Fibroblast of skin of scalp (primary cell): ENCODE results near the gene PDLIM5.
"Not testable (repeated sequence)": the region's sequence is repeated elsewhere in the genome, so short reads cannot be mapped to it uniquely, and the experiment has no call there.

Experiments
- DNase-seq: peaks from one replicate; pipeline ENCODE4 v3.0.0-alpha.2; 2013

The PDLIM5 gene

DNA sequence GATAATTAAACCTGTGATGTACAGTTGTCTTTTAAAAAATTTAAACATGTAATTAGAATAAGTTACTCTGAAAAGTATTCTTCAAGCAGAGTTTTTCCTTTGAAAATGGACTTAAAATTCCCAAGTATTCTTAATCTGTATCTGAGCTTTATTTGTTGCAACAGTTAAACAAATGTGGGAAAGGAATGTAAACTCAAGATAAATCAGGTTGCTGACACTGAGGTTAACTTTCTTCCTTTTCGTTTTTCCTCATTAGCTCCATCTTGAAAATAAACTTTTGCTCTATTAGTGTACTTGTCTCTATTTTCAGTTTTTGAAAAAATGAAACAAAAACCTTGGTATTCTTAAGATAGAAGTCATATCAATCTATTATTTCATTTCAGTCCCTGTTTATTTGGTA, 161.5 kb downstream of the PDLIM5 start:
- DNase-seq, result no peak

DNA sequence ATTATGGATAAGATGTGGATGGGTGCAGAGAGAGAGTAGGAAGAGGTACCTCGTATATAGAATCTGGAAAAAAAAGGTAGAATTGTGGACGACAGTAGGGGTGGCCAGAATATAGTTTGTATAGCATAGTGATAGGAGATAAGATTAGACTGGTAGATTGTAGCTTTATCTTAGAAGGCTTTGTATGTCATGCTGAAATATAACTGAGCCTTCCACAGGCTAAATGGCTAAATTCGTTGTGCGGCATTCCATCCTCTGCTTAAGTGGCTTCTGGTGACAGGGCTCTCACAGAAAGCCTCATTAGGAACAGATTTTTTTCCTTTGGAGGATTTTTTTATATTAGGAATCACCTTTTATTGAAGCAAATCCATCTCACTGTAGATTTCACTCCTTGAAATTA, 163.7 kb downstream of the PDLIM5 start:
- DNase-seq, result no peak

DNA sequence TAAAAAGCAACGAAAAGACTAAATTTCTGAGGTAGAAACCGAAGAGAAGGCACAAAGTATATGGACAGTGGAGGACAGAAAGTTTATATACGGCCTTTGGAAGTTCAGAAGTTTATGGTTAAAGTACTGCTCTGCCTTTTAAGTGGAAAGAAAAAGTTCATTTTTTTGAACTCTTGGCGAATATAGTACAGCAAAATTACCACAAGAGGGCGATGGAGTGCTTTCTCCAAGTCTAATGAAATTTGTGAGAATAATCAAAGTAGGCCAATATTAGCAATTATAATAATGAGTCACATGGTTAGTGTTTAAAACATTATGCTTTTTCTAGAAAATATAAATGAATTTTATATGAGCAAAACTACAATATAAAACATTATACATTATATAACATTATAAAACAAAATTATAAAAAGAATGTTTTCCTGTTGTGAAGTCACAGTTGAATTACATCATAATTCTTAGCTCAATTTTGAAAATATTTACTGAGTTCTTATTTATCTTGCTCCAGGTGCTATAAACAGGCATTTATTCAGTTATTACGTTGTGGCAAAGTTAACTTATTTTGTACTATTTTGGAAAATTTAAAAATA, 169.8 kb downstream of the PDLIM5 start:
- DNase-seq, result peak; percentile 43

DNA sequence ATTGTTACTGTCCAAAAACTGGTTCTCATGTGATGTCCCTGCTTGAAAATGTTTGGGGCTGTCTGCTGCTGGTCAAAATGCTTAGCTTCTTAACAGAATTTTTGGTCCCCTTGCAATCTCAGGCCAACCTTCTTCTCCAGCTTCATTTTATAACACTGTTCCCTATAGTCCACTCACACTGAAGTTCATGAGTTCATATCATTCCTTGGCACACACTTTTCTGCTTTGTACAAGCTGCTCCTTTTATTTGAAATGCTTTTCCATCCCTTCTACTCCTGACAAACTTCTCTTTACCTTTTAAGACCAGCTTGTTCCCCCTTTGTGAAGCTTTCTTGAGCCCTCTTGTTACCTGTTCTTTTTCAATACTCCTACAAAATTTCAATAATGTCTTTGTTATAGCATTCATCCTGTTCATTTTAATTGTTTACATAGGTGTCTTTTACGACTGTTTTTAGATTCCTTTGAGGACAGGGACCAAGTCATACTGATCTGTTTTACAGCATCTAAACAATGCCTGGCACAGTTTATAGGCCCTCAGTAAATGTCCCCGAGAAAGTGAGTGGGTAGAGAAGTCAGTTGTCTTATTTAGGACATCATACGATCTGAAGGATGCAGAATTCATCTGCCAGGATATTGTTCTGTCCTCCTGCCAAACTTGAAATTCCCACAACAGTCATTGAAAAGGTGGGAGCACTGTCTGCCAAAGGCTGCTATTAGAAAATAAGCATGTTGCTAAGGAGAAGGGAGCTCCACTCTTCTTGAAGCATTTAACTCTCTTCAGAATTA, 171.6 kb downstream of the PDLIM5 start:
- no peak for DNase-seq

DNA sequence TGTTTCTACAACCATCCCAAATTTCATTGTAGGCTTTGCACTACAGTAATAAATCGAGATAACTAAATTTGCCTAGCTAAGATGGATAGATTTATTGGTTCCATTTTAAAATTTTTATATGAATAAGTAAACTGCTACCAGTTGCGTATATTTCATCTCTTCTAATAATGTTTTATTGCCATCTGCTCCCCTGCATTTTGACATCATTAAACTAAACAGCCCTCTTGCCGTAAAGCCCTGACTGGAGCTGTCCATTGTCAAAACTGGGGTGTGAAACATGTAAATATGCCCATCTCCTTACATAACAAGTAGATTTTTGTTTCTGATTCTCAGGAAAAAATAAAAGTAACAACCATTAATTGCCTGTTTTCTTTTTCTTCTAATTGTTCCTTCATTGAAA, 175.2 kb downstream of the PDLIM5 start:
- no peak for DNase-seq

DNA sequence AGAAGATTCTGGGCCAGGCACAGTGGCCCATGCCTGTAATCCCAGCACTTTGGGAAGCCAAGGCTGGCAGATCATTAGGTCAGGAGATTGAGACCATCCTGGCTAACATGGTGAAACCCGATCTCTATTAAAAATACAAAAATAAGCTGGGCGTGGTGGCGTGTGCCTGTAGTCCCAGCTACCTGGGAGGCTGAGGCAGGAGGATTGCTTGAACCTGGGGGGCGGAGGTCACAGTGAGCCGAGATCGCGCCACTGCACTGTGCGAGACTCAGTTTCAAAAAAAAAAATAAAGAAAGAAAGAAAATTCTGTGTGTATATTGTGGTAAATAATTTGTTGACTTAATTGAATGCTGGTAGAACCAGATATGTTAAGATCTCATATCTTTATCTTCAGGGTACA, 177.3 kb downstream of the PDLIM5 start:
- not testable (repeated sequence) for DNase-seq

DNA sequence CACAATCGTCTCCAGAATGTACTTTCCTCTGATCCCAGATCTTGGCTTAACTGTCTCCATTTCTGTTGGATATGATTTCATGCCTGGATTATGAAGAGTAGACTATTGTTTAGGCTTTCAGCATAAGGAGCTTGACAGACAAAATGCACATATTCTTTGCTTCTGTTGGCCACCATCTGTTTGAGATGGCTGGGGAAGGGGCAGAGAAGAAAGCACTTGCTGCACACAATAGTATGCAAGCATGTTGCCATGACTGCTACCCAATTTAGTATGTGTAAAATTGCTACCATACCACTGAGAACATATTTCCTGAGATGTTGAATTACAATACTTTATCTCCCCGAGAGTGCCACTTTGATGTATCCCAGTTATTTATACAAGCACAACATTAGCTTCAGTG, 178.1 kb downstream of the PDLIM5 start:
- DNase-seq, result no peak

DNA sequence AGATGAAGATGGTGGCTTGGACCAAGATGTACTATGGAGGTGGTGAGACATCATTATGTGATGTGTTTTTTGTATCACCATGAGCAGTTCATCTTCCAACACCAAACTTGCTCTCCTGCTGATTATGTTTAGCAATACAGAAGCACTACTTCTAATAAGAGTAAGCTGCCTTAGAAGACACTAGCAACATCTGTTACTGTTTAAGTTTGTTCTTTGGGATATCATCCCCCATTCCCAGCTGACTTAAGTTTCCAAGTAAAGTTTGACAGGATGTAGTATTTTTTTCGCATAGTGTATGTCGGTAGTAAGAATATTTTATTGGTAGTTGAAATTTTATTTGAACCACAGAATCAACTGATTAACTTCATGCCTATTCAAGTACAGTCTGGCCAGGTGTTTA, 182.5 kb downstream of the PDLIM5 start:
- DNase-seq, result peak; percentile 85

DNA sequence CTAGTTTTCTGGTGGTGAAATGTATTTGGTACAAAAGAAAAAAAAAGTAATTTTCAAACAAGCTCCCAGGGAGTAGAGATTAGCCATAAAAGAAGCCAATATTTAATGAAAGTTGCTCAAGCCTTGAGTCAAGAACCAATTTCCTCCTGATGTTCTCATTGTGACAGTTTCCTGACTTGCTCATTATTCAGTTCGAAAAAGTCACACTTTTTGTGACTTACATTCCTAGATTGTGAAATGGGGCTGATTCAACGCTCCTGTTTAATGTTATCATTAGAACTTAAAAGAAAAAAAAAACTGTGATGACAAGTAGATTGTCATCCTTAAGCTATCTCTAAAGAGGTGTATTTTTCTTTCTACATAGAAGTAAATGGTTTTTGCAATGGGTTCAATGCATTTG, 183.4 kb downstream of the PDLIM5 start:
- DNase-seq, result peak; percentile 25

DNA sequence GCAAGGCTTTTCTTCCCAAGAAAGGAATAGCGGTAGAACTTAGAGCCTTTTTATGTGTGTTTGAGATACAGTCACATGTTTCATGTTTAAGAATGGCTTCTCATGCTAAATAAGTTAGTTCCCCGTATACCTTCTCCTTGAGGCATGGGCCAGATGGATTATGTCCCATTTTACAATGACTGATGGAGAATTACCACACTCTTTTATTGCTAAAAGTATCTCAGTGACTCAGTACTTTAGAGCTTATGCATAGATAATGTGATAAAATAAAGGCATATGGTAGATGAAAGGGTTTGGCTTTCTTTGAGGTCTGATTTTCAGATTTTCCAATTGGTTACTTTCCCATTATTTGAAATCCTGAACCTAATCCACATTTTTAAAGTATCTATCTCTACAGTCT, 184.3 kb downstream of the PDLIM5 start:
- DNase-seq, result no peak

DNA sequence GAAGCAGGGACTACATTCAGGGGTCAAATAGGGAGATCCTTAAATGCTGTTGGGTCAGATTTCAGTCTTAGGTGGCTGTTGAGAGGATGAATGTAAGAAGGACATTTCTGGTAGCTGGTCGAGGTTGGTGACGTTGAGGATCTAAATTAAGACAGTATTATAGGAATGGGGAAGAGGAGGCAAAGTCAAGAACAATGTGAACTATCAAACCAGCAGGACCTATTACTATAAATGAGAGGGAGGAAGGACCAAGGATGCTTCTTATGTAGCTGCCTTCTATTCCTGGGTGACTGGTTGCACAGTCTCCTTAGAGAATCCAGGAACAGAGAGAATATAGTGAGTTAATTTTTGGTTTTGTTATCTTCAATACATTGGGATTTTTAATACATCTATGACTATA, 187.6 kb downstream of the PDLIM5 start:
- no peak for DNase-seq

DNA sequence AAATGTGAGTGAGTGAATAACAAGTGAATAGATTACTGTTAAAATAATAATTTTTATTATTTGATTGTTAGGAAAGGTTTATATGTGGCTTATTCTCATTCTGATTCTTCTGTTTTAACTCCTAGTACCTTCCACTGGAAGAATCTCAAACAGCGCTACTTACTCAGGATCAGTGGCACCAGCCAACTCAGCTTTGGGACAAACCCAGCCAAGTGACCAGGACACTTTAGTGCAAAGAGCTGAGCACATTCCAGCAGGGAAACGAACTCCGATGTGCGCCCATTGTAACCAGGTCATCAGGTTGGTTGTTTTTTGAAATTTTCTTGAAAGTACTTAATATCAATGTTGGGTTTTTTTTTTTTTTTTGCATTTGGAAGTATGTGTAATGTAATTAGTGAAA, 188.4 kb downstream of the PDLIM5 start:
- no peak for DNase-seq

DNA sequence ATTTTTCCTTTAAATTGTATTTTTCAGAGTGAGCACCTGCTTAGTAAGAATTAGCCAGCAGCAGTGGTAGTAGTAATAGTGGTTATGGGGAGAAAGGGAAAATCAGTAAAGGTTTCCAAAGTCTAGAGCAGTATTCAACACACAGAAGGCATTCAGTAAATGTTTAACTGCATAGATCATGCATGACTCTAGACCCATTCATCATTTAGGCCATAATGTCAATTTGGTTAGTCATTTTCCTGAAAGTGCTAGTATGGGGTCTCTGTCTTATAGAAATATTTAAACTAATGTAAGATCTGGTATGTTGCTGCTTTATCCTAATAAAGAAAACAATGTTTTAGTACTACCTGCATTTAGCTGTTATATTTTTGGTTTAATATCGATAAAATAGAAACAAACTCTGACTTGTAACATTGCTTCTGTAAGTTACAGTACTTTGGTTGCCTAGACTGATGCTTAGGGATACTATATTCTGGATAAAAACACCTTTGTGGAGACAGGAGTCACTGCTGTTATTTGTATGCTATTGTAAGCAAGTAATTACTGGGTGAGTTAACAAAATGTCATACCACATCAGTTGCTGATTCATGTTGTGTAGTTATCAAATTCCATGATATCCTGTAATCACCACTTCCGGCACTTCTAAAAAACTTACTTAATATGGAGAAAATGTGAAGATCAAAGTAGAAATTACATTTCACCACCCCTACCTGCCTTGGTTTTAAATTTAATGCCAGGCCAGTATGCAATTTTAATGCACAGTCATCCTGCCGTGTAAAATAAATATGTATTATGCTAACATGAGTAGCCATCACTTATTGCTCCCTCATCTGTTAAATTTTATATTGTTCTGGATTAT, 190.2 kb downstream of the PDLIM5 start:
- DNase-seq, result peak; percentile 80

DNA sequence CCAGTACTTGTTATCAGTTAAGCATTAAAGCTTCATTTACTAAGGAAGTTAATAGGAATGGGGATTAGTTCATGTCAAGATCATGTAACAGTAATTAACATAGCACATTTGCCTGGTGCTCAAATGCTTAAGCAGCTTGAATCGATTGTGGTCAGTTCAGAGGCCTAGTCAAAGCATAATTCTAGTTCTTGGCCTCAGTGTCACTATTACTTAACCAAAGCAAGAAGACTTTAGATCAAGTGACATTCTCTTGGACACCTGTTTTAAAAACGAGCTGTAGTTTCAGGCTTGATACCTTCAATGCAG, 190.8 kb downstream of the PDLIM5 start:
- peak; percentile 15 for DNase-seq

DNA sequence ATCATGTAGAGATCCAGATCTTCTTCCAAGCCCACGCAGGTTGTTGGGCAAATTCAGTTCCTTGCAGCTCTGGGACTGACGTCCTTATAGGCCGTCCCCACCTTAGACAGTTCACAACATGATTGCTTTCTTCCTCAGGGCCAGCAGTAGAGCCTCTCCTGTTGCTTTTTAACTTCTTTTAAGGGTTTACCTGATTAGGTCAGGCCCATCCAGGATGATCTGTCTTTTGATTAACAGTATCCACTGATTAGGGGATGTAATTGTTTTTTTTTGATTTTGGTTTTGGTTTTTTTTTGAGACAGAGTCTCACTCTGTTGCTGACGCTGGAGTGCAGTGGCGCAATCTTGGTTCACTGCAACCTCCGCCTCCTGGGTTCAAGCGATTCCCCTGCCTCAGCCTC, 197.0 kb downstream of the PDLIM5 start:
- no peak for DNase-seq

DNA sequence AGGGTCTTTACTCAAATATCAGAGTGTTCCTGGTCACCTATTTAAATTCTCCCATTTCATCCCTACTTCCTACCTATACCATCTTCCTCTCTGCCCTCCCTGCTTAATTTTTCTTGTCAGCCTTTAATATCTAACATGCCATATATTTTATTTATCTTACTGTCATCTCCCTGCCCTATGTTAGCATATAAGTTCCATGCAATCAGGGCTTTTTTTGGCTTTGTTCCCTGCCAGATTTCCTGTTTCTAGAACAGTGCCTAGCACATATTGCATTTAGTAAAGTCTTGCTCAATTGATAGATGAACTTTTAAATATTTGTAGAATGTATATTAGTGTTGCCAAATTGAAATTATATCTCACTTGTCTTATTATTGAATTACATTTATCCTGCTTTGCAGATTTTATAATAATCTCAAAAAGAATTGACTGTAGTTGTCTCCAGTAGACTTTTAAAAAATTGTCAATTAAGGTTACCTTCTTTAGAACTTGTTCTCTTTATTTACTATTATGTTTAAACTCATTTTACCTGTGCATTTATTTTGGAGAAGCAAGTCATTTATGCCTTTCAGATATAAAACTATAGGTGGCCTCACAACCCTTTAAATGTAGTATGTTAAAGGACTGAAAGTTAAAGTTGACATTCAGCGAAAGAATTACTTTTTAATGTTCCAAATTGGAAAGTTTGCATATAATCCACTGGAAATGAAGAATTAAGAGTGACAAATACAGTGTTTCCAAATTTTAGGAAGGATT, 197.8 kb downstream of the PDLIM5 start:
- peak; percentile 54 for DNase-seq

DNA sequence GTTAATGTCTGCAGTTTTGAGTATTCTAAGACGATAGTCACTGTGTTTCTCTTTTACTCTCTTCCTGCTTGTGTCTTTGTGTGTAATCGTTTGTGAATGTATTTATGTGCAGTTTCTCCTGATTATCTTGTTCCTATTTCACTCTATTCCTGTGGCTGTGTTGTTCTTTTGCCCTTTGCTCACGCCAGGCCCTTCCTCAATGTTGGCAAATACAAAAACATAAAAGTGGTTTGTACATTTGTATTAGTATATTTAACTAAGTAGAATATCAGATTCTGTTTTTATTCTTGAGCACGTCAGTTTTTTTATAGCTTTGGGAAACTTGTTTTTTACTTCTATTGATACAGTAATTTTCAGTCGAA, 198.4 kb downstream of the PDLIM5 start:
- DNase-seq, result no peak

DNA sequence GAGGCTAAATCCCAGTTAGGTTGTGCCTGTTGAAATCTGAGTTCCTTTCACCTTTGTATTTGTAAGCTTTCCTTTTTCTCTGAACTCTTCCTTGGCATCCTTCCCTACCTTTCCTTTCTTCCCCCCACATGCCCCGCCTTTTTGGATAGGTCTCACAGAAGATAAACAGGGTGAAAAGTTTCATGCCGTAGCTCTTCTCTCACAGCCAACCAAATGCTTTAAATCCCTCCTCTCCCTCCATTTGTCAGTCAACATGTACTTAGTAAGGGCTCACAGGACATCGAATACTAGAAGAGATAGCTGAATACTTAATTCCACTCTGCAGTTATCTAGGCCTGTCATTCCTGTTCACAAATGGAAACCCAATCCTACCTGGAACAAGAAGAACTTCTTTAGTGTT, 198.9 kb downstream of the PDLIM5 start:
- DNase-seq, result no peak

DNA sequence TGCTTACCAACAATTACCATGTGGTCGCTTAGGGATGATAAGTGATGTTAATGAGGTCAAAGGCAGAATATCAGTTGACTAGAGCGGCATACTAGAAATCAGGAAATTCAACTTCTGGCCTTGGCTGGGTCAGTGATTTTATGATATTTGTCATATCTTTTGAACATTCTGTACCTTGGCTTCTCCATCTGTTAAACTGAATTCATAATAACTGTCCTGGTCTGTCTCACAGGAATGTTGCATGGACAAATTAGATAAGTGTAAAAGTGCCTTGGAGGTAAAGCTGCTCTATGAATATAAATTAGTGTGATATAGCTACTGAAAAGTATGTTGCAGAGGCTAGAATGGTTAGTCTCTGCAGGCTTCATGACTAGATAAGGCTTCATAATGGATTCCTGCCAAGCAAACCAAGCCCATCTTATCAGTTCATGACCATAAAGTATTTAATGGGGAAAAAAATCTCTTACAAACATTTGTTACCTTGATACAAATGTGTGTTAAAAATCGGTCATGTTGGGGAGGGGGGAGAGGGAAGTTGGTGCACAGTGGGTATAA, 201.4 kb downstream of the PDLIM5 start:
- DNase-seq, result no peak

DNA sequence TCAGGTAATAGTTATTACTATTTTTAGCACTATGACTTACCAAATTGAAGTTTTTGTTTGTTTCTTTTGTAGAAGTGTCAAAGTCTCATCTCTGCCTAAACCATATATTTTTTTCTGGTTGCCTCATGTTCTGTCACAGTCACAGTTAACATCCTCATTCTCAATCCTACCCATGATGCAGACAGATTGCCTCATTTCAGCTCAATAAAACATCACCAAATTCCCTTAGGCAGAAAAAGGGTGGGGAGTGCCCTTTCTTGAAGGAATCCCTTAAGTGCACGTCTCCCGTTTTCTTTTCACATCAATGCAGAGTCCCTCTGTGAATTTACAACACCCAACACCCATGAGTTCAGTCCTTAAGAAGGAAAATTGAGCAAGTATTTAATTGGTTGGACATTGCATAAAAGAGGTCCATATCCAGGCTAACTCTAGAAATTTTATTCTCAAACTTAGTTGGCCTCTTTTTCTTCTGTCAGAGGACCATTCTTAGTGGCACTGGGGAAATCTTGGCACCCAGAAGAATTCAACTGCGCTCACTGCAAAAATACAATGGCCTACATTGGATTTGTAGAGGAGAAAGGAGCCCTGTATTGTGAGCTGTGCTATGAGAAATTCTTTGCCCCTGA, 202.4 kb downstream of the PDLIM5 start:
- no peak for DNase-seq

DNA sequence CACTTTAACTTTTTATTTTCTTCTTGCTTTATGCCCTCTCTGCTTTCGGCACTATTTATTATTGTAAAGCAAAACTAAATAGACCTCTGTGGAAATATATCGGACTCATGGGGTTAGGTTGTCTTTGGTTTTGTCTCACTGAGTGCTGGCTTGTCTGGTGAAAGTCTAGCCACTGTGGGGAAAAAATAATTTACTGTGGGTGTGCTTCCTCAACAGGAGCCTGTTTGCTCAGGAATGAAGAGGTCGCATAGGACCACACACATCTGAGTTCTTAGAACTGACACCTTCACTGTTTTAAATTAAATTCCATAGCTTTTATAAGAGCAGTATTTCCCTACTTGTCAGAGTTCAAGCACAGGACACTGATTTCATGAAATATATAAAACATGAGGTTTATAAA, 203.0 kb downstream of the PDLIM5 start:
- no peak for DNase-seq

DNA sequence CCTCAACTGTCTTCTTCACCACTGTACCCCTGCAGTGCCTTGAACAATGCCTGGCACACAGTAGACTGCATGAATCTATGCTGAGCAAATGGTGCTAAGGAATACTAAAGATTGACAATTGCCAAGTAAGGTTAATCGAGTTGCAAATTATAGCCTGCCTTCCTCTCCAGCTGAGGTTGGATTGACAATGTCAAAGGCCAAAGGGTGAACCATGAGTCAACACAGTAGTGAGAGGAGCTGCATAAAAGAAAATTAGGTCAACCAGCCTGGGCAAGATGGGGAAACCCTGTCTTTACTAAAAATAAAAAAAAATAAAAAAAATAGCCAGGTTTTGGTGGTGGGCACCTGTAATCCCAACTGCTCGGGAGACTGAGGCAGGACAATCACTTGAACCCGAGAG, 208.9 kb downstream of the PDLIM5 start:
- no peak for DNase-seq
